Measurements from ENCODE around the gene NSUN6.

The NSUN6 gene

GRCh38 chr10:18497806-18498369 lies 153.5 kb downstream of the NSUN6 start:
- no peak for DNase-seq
